ENCODE measurements around the gene PET100.

The PET100 gene

GRCh38 chr19:7650148-7650547 lies 20.6 kb downstream of the PET100 start:
- no peak for DNase-seq (ENCODE audit: low read depth in 2 of 2)

GRCh38 chr19:7652061-7652641 lies 22.6 kb downstream of the PET100 start:
- peak; percentile 59 to 64 for DNase-seq (ENCODE audit: low read depth in 2 of 2)

GRCh38 chr19:7654401-7654800 lies 24.8 kb downstream of the PET100 start:
- no peak for DNase-seq (ENCODE audit: low read depth in 2 of 2)

DNA sequence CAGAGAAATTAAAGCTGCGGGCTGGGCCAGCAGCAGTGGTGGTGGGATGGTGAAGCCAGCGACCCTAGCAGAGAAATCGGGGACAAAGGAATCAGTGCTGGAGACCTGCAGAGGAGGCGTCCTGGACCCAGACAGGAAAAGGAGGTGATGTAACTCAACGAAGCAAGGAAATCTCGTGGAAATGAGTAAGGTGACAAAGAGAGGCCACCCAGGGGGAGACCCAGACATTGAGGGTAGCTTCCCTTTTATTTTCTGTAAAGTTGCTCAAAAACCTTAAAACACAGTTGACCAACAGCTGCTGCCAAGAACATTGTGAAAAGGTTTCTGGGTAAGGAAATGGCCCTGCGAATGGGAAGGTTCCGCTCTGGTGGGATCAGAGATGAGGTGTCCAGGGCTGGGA lies 26.0 kb downstream of the PET100 start:
- no peak for DNase-seq (ENCODE audit: low read depth in 2 of 2)

- no peak for DNase-seq (ENCODE audit: low read depth in 2 of 2)
These were observed 27.6 kb downstream of the PET100 start for GRCh38 chr19:7657131-7657751.

GRCh38 chr19:7658219-7658686 lies 28.7 kb downstream of the PET100 start:
- no peak for DNase-seq (ENCODE audit: low read depth in 2 of 2)

GRCh38 chr19:7661744-7662538 lies 32.3 kb downstream of the PET100 start:
- no peak for DNase-seq (ENCODE audit: low read depth in 2 of 2)

DNA sequence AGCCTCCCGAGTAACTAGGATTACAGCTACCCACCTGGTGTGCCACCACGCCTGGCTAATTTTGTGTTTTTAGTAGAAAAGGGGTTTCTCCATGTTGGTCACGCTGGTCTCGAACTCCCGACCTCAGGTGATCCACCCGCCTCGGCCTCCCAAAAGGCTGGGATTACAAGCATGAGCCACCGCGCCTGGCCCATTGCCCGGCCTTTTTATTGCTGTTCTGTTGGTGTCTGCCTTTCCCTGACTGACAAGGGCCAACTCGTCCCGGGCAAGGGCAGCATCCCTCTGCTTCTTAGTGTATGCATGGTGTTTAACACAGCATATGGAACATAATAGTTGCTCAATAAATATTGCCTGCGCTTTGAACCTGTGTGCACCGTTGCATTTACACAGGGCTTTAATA lies 33.1 kb downstream of the PET100 start:
- DNase-seq (ENCODE audit: low read depth in 2 of 2): no peak

GRCh38 chr19:7663706-7664105 lies 34.1 kb downstream of the PET100 start:
- DNase-seq (ENCODE audit: low read depth in 2 of 2): no peak

- DNase-seq (ENCODE audit: low read depth in 2 of 2): no peak
These were observed 35.5 kb downstream of the PET100 start for GRCh38 chr19:7665076-7665475.

GRCh38 chr19:7668842-7669241 lies 39.2 kb downstream of the PET100 start, which contains the start of gene RETN:
Gene RETN, plus strand, starts transcription at chr19:7669049. Its CDS starts 278 bp downstream, at chr19:7669327.
- DNase-seq (ENCODE audit: low read depth in 2 of 2): no peak

DNA sequence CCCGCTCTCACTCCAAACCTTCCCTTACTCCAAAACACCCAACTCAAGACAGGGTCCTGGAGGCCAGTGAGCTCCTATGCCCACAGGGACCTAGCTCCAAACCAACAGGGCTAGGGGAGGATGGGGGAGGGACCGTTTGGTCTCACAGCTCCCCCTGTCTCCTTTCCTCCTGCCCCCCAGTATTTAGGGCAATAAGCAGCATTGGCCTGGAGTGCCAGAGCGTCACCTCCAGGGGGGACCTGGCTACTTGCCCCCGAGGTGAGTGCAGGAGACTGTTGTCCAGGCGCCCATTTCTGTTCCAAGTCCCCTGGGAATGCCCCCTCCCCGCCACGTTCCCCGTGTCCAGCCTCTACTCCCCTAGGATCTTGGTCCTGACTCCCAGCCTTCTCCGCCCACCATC lies 40.0 kb downstream of the PET100 start:
- no peak for DNase-seq (ENCODE audit: low read depth in 2 of 2)

DNA sequence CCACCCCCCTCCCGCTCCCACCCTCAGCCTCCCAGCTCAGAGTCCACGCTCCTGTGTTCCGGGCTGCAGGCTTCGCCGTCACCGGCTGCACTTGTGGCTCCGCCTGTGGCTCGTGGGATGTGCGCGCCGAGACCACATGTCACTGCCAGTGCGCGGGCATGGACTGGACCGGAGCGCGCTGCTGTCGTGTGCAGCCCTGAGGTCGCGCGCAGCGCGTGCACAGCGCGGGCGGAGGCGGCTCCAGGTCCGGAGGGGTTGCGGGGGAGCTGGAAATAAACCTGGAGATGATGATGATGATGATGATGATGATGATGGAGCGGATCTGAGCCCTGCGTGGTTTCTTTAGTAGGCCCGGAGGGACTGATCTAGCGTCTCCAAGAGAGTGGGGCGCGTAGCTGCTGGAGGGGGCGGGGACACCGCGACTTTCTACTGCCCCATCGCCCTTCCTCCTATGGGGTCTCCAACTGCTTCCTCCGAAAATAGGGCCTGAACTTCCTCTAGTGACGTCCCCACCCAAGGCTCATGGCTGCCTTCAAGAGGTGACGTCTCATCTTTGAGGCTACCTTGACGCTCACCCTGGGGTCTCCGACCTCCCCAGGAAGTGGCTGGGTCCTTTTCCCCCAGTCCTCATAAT lies 40.7 kb downstream of the PET100 start:
- DNase-seq (ENCODE audit: low read depth in 2 of 2): no peak

DNA sequence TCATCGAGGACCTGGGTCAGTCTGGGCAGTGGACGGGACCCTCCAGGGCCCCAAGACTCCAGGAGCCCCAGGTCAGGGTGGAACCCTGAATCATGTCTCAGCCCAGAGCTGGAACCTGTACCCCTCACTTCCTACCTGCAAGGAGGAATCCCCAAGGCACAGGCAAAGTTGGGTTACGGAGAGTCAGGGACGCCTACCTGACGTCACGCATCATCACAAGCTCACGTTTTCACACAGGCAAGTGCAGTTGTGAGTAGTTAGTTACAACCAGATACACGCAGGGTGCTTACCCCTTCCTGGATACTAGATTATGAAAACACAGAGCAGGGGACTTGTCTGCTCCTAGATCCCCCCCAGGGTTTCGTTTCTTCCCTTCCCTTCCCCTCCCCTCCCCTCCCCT lies 41.2 kb downstream of the PET100 start:
- no peak for DNase-seq (ENCODE audit: low read depth in 2 of 2)

GRCh38 chr19:7672522-7672921 lies 42.9 kb downstream of the PET100 start:
- no peak for DNase-seq (ENCODE audit: low read depth in 2 of 2)

DNA sequence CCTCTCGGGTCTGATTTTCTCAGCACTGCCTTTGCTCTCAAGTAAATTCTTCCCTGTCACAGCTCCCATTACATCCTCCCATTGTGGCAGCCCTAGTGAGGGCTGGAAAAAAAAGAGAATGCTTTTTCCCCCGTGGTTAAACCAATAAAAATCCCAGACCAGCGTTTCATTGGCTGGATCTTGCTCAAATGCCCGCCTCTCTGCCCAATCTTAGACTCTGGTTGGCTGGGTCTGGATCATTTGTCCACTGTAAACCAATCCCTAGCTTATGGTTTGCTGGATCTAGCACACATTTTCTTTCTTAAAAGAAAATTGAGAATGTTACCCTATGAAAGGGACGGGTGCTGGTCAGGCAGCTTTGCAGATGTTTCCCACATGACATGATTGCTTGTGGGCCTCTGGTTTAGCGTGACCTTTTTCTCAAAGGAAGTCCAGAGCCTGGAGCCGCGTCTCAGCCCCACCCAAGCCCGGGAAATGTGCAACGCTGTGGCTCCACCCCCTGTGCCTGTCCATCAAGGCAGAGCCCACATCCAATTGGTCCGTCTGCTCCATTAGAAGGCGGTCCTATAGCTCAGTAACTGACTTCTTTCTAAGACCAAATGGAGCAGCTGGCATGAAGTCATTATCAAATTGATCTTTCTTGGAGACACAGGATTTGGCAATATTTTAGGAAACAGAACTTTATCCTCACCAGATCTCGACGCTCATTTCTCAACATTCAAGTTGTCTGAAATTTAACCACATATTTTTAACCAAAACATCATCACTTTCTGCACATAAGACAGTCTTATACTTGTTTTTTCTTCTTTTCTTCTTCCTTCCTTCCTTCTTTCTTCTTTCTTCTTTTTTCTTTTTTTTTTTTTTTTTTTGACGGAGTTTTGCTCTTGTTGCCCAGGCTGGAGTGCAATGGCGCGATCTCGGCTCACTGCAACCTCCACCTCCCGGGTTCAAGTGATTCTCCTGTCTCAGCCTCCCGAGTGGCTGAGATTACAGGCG lies 44.7 kb downstream of the PET100 start:
- DNase-seq (ENCODE audit: low read depth in 2 of 2): no peak

DNA sequence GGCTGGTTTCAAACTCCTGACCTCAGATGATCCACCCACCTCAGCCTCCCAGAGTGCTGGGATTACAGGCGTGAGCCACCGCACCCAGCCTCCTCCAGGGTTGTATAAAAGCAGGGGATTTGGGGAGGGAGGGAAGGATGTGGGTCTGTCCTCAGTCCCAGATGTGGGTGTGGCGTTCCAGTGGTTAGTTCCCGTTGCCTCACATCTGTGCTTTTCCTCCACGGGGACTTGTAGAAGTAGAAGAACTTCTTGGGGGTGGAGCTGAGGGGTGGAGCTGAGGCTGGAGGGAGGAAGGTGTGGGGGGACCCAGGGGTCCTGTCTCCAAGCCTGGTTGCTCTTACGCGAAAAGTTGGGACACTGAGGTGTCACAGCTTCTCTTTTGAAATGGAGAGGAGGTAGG lies 46.8 kb downstream of the PET100 start:
- DNase-seq (ENCODE audit: low read depth in 2 of 2): no peak

DNA sequence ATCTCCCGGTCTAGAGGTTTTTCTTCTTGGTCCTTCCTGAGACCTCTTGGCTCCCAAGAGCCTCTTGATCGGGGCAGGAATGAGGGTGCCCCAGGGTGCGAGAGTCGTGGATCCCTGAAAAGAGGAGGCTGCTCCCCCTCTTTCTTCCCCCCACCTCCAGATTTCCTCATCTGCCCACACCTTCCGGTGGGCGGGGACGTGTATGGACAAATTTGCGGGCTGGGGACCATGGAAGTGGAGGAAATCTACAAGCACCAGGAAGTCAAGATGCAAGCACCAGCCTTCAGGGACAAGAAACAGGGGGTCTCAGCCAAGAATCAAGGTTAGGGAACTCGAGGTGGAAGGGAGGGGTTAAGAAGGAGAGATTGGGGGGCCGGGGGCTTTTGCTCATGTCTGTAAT lies 47.3 kb downstream of the PET100 start, which contains the start of gene MCEMP1:
Gene MCEMP1 (plus strand): TSS at position 237 of the 400 bp plus-strand sequence. CDS start 31 bp downstream, at position 268.
- no peak for DNase-seq (ENCODE audit: low read depth in 2 of 2)

DNA sequence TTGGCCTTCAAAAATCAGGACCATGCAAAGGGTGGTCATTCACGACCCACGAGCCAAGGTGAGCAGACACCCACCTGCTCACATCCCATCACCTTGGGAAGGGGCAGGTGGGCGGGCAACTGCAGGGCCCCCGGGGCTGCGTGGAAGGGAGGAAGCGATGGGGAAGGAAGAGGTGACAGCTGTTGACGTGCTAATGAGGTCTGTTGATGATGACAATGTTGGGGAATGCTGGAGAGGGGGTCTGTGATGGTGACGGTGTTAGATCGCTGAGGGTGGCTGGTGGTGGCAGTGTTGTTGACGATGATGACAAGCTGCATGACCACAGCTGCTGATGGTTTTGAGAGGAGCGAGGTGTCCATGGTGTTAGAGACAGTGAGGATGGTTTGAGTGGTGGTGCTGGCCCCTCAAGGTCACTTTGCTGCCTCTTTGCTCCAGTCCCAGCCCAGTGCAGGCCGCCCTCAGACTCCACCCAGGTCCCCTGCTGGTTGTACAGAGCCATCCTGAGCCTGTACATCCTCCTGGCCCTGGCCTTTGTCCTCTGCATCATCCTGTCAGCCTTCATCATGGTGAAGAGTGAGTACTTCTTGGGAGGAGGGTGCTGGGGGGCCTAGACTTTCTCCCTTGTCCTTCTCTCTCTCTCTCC lies 48.2 kb downstream of the PET100 start:
- no peak for DNase-seq (ENCODE audit: low read depth in 2 of 2)

DNA sequence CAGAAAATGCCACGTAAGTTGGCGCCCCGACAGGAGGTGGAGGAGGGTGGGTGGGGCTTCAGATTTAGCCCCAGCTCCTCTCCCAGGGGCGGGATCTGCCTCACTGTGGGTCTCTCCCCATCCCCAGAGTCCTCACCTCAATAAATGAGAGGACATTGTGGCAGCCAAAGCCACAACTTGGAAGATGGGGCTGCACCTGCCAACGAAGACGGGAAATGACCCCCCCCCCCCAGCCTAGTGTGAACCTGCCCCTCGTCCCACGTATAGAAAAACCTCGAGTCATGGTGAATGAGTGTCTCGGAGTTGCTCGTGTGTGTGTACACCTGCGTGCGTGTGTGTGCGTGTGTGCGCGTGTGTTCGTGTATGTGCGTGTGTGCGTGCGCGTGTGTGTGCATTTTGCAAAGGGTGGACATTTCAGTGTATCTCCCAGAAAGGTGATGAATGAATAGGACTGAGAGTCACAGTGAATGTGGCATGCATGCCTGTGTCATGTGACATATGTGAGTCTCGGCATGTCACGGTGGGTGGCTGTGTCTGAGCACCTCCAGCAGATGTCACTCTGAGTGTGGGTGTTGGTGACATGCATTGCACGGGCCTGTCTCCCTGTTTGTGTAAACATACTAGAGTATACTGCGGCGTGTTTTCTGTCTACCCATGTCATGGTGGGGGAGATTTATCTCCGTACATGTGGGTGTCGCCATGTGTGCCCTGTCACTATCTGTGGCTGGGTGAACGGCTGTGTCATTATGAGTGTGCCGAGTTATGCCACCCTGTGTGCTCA lies 49.6 kb downstream of the PET100 start:
- DNase-seq (ENCODE audit: low read depth in 2 of 2): peak; percentile 34 to 57

All from stimulated activated CD8-positive, alpha-beta memory T cell treated with anti-CD3 and anti-CD28 coated beads, Interleukin-15, amount 100 ng/mL, for 4 hours (primary cell).